Tibial nerve (tissue), 4 donors: ENCODE measurements around the gene NTN5. TPM values are rescaled to one million over a fixed set of nuclear protein-coding genes. Genes with fewer than 3 reads are reported as not detected.
"Not testable (repeated sequence)": the region's sequence is repeated elsewhere in the genome, so short reads cannot be mapped to it uniquely, and the experiment has no call there.

Experiments
- DNase-seq, 2 donors: peaks; one replicate each; pipeline ENCODE4 v3.0.0-alpha.2; 2019; ENCODE audit warnings: low spot score in 2 of 2
- H3K27ac ChIP-seq, 4 donors: fragments of 200-600 bp; sonication (generic) in 3 of 4; one replicate each; pipeline ENCODE4 v1.5.1; 2017 to 2019; ENCODE audit warnings: mild to moderate bottlenecking in 1 of 4
- H3K27me3 ChIP-seq, 2 donors: fragments of 200-600 bp; sonication (generic) in 1 of 2; one replicate each; pipeline versions ENCODE4 v1.5.1 to v1.6.0; 2017 to 2019
- H3K36me3 ChIP-seq, 3 donors: fragments of 200-600 bp; sonication (generic); one replicate each; pipeline ENCODE4 v1.5.1; 2018 to 2019
- H3K4me1 ChIP-seq, 4 donors: fragments of 200-600 bp; sonication (generic) in 3 of 4; one replicate each; pipeline ENCODE4 v1.5.1; 2017 to 2019
- H3K4me3 ChIP-seq, 4 donors: fragments of 200-600 bp; sonication (generic) in 3 of 4; one replicate each; pipeline ENCODE4 v1.5.1; 2017 to 2019; ENCODE audit warnings: mild to moderate bottlenecking in 1 of 4, moderate library complexity in 1 of 4
- H3K9me3 ChIP-seq, 4 donors: fragments of 200-600 bp; sonication (generic) in 3 of 4; one replicate each; pipeline ENCODE4 v1.5.1; 2017 to 2019
- CTCF ChIP-seq, 5 experiments: fragments of 200-600 bp in 3 of 5; fragments of 450-650 bp in 2 of 5; sonication (generic) in 3 of 5; IDR thresholded peaks; one replicate each; pipeline ENCODE4 v1.5.1; 2016 to 2019; ENCODE audit warnings: antibody characterized with exemption in 5 of 5, mild to moderate bottlenecking in 3 of 5, moderate library complexity in 2 of 5
- EP300 ChIP-seq, 2 donors: sonication (generic); formaldehyde crosslinking; IDR thresholded peaks; one replicate each; pipeline ENCODE4 v1.6.1; 2017; ENCODE audit warnings: antibody characterized with exemption in 2 of 2, mild to moderate bottlenecking in 1 of 2
- POLR2A ChIP-seq, 2 donors: fragments of 450-650 bp; IDR thresholded peaks; one replicate each; pipeline ENCODE4 v1.6.1; 2017; ENCODE audit warnings: antibody characterized with exemption in 2 of 2, mild to moderate bottlenecking in 2 of 2, moderate library complexity in 2 of 2
- WGBS, 2 donors: methylation state at CpG; one replicate each; pipeline ENCODE4 v1.1.5; 2018; 5-methylcytosine and 5-hydroxymethylcytosine counted together
- total RNA-seq, 4 donors: library from RNA; depleted of rRNA; stranded (reverse); fragments of >200 nt; gene quantifications; one replicate each; pipeline ENCODE4 v1.1.0, GENCODE V29; 2016

Gene NTN5
- total RNA-seq, 4 donors from 2014 or later, result 0.78 to 6.9 (median 2.2) TPM

GRCh38 chr19:48632692-48633147, 40.1 kb downstream of the NTN5 start:
- H3K27ac ChIP-seq, result peak overlapping the region; percentile 94 to 99 (median 99)
- DNase-seq, result no peak
- H3K4me3 ChIP-seq, result no peak overlapping the region
- H3K9me3 ChIP-seq, result no peaks in the 10 kb centered on the region
- no peaks in the 10 kb centered on the region for H3K27me3 ChIP-seq
- no peak for TF ChIP-seq POLR2A (IDR thresholded peaks at IDR 0.05)
- no peak for TF ChIP-seq CTCF (IDR thresholded peaks at IDR 0.05)
- no peak for TF ChIP-seq EP300 (IDR thresholded peaks at IDR 0.05)
- peaks cover 0 to 49% (median 0%) of the 10 kb centered on the region in 3 donors for H3K36me3 ChIP-seq
- peaks cover 0 to 84% (median 45%) of the 10 kb centered on the region in 4 donors for H3K4me1 ChIP-seq

- not testable (repeated sequence) for DNase-seq, H3K4me3 ChIP-seq, H3K9me3 ChIP-seq, H3K27me3 ChIP-seq
- 87 to 89% methylated on average over 10 to 11 of the region's 11 CpGs for WGBS, 2 donors
- Histone ChIP-seq H3K4me1 (peaks cover 0 to 84% (median 45%) of the 10 kb centered on the region in 4 donors), H3K27ac (peak overlapping the region in 3 of 4 donors; percentile 29 to 99 (median 94)), H3K36me3 (peaks cover 0 to 53% (median 0%) of the 10 kb centered on the region in 3 donors)
These were observed 40.5 kb downstream of the NTN5 start for GRCh38 chr19:48632286-48632685.

GRCh38 chr19:48631225-48631624, 41.6 kb downstream of the NTN5 start:
- DNase-seq, result no peak
- no peaks in the 10 kb centered on the region for H3K27me3 ChIP-seq
- 54 to 67% methylated on average over 3 of the region's 3 CpGs for WGBS, 2 donors
- H3K27ac ChIP-seq, result peak overlapping the region in 3 of 4 donors; percentile 77 to 81 (median 78)
- no peak for TF ChIP-seq CTCF (IDR thresholded peaks at IDR 0.05)
- TF ChIP-seq EP300 (IDR thresholded peaks at IDR 0.05), result no peak
- no peak for TF ChIP-seq POLR2A (IDR thresholded peaks at IDR 0.05)
- H3K4me1 ChIP-seq, result peaks cover 0 to 75% (median 41%) of the 10 kb centered on the region in 4 donors
- H3K4me3 ChIP-seq, result no peak overlapping the region
- H3K36me3 ChIP-seq, result peaks cover 0 to 61% (median 0%) of the 10 kb centered on the region in 3 donors
- H3K9me3 ChIP-seq, result no peaks in the 10 kb centered on the region

- peaks cover 0 to 75% (median 39%) of the 10 kb centered on the region in 4 donors for H3K4me1 ChIP-seq
- no peak for DNase-seq
- no peaks in the 10 kb centered on the region for H3K27me3 ChIP-seq
- no peak overlapping the region for H3K4me3 ChIP-seq
- H3K27ac ChIP-seq, result peak overlapping the region; percentile 57 to 81 (median 78)
- H3K36me3 ChIP-seq, result peaks cover 0 to 69% (median 0%) of the 10 kb centered on the region in 3 donors
- 36 to 40% methylated on average over 44 to 47 of the region's 47 CpGs for WGBS, 2 donors
- H3K9me3 ChIP-seq, result no peaks in the 10 kb centered on the region
- peak in 1 of 2 donors; percentile 28 for TF ChIP-seq EP300 (IDR thresholded peaks at IDR 0.05)
- peak in 1 of 5 experiments; percentile 14 for TF ChIP-seq CTCF (IDR thresholded peaks at IDR 0.05)
- no peak for TF ChIP-seq POLR2A (IDR thresholded peaks at IDR 0.05)
These were observed 42.3 kb downstream of the NTN5 start for GRCh38 chr19:48630296-48631063.

- WGBS, 2 donors, result 43 to 50% methylated on average over 30 to 39 of the region's 48 CpGs
- H3K36me3 ChIP-seq, result peaks cover 0 to 71% (median 0%) of the 10 kb centered on the region in 3 donors
- TF ChIP-seq POLR2A (IDR thresholded peaks at IDR 0.05) (peak in 1 of 2 donors; percentile 8), EP300 (IDR thresholded peaks at IDR 0.05) (no peak)
- peak overlapping the region; percentile 57 to 81 (median 78) for H3K27ac ChIP-seq
- H3K4me1 ChIP-seq, result peaks cover 0 to 76% (median 39%) of the 10 kb centered on the region in 4 donors
- H3K27me3 ChIP-seq, result no peaks in the 10 kb centered on the region
- H3K9me3 ChIP-seq, result no peaks in the 10 kb centered on the region
- DNase-seq, result no peak
- H3K4me3 ChIP-seq, result no peak overlapping the region
These were observed 43.1 kb downstream of the NTN5 start for GRCh38 chr19:48629599-48630295.

- Histone ChIP-seq H3K4me3 (no peak overlapping the region), H3K4me1 (peaks cover 0 to 76% (median 37%) of the 10 kb centered on the region in 4 donors), H3K27me3 (no peaks in the 10 kb centered on the region), H3K27ac (peak overlapping the region in 3 of 4 donors; percentile 35 to 81 (median 77)), H3K9me3 (no peaks in the 10 kb centered on the region), H3K36me3 (peaks cover 0 to 71% (median 0%) of the 10 kb centered on the region in 3 donors)
- TF ChIP-seq CTCF (IDR thresholded peaks at IDR 0.05) (no peak), EP300 (IDR thresholded peaks at IDR 0.05) (no peak), POLR2A (IDR thresholded peaks at IDR 0.05) (no peak)
- DNase-seq, result no peak
- 88 to 90% methylated on average over 14 to 22 of the region's 22 CpGs for WGBS, 2 donors
These were observed 43.6 kb downstream of the NTN5 start for GRCh38 chr19:48629297-48629598.
